GM10266 (cell line): ENCODE results near the gene PDZD2.
A peak's percentile ranks its signal among the peaks of the same experiment; 100 is the strongest.
"Not testable (repeated sequence)": the region's sequence is repeated elsewhere in the genome, so short reads cannot be mapped to it uniquely, and the experiment has no call there.

Source experiments
- DNase-seq: peaks from one replicate; pipeline ENCODE4 v3.0.0; 2012; ENCODE audit errors: extremely low spot score
- CTCF ChIP-seq: IDR thresholded peaks from 2 replicates; pipeline ENCODE4 v1.5.1; 2012; ENCODE audit warnings: mild to moderate bottlenecking, low read depth; ENCODE audit not compliant: control insufficient read depth, insufficient read depth; ENCODE audit errors: missing control alignments

PDZD2 gene

GRCh38 chr5:31767335-31768031 lies 128.6 kb downstream of the PDZD2 start:
- no peak for DNase-seq
- no peak for TF ChIP-seq CTCF

- DNase-seq: no peak
- no peak for TF ChIP-seq CTCF
Observed at GRCh38 chr5:31768046-31768445, 129.1 kb downstream of the PDZD2 start.

- TF ChIP-seq CTCF: no peak
- no peak for DNase-seq
Observed at GRCh38 chr5:31768784-31769183, 129.9 kb downstream of the PDZD2 start.

GRCh38 chr5:31769530-31769929 lies 130.6 kb downstream of the PDZD2 start:
- DNase-seq: no peak
- TF ChIP-seq CTCF: no peak

- no peak for TF ChIP-seq CTCF
- no peak for DNase-seq
Observed at GRCh38 chr5:31770132-31770720, 131.3 kb downstream of the PDZD2 start.

- no peak for TF ChIP-seq CTCF
- DNase-seq: peak; percentile 67
Observed at GRCh38 chr5:31770998-31771397, 132.1 kb downstream of the PDZD2 start.

- no peak for TF ChIP-seq CTCF
- no peak for DNase-seq
Observed at GRCh38 chr5:31771500-31771899, 132.6 kb downstream of the PDZD2 start.

- DNase-seq: not testable (repeated sequence)
Observed at GRCh38 chr5:31776294-31776693, 137.4 kb downstream of the PDZD2 start.
